HG03520 (cell line): ENCODE measurements around the gene PKD1.
"Not testable (repeated sequence)": the region's sequence is repeated elsewhere in the genome, so short reads cannot be mapped to it uniquely, and the experiment has no call there.

Source experiments
- ATAC-seq: cut with Tn5 transposase; IDR thresholded peaks from one replicate; pipeline ENCODE4 v1.9.1; 2021; ENCODE audit warnings: mild to moderate bottlenecking, moderate library complexity; ENCODE audit not compliant: unreplicated experiment

Gene PKD1

DNA sequence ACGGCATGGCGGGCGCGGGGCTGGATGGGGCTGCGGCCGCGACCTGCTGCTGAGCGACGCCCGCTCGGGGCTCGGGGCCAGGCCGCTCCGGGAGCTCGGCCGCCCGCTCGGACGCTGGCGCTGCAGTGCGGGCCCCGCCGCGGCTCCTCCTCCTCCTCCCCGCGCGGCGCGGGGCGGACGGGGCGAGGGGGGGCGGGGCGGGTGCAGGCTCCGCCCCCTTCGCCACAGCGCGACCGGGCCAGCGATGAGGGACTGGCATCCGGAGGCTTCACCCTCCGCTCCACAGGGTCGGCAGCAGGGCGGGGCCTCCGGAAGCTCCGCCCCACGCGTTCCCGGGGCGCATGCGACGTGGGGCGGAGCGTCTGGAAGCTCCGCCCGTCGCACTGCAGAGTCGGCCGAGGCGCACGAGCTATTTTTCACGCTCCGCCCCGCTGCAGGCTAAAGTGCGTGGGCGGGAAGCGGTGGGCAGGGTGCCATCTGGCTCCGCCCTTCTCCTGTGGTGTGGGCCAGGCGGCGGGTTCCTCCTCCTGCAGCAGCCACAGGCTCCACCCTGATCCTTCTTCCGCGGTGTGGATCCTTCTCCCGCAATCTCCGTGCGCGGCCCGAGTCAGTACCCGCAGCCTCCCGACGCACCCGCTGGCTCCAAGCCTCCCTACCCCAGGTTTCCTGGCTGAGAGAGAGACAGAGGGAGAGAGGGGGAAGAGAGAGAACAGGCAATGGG, at the start of gene PKD1:
PKD1 (minus strand) TSS at position 129 of the 721 bp plus-strand sequence. CDS start 209 bp downstream, outside the sequence.
- ATAC-seq = not testable (repeated sequence)

DNA sequence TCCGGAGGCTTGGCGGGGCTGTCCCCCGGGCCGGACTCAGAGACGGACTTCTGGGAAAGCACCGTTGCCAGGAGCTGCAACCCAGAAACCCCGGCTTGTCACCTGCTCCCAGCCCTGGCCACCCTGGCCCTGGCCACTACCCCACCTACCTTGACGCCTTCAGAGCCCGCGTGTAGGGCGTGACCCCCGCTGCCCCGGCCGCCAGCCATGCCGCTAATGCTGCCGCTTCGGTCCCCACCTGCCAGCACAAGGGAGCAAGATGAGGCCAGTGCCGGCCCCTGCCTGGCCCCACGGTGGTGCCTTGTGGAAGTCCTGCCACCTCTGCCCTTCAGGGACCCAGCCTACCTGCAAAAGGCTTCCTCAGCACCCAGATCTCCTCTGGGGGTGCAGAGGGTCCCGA, 49.3 kb upstream of the PKD1 start:
- no peak for ATAC-seq

- no peak for ATAC-seq
Observed at GRCh38 chr16:2184346-2184745, 48.6 kb upstream of the PKD1 start.

- no peak for ATAC-seq
Observed at GRCh38 chr16:2183671-2184070, 48.0 kb upstream of the PKD1 start.

DNA sequence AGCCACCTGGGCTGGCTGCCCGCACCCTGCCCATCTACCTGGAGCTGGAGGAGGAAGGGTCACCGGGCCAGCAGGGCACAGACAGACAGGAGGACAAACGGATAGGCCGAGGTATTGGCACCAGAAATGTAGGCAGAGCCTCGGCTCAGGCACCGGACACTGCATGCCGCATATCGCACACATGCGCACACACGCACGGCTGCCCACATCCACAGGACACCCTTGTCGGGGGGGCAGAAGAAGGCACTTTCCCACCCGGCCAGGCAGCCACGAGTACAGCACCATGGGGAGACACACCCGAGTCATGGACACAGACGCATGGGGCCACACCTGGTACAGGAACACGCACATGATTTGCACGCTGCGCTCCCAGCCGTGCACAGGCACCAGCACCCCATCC, 46.3 kb upstream of the PKD1 start:
- ATAC-seq = no peak

GRCh38 chr16:2180962-2181923, 45.5 kb upstream of the PKD1 start:
- ATAC-seq = no peak

GRCh38 chr16:2180461-2180860, 44.8 kb upstream of the PKD1 start:
- no peak for ATAC-seq

DNA sequence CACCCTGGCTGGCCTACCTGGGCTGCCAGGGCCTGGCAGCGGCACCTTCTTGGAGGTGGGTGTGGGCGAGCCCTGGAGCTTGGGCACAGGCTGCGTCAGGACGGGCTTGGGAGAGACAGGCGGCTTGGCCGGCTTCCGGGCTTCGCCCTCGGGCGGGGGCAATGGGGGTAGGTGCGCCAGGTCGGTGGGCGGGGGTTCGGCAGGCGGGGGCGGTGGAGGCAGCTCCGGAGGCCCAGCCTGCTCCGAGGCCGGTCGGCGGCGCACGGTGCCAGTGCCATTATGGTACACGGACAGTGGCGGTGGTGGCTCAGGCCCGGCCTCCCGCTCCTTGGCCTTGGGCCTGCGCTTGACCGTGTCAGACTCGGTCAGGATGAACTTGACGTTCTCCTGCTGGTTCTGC, 43.9 kb upstream of the PKD1 start:
- no peak for ATAC-seq

- ATAC-seq = no peak
Observed at GRCh38 chr16:2179107-2179501, 43.4 kb upstream of the PKD1 start.

DNA sequence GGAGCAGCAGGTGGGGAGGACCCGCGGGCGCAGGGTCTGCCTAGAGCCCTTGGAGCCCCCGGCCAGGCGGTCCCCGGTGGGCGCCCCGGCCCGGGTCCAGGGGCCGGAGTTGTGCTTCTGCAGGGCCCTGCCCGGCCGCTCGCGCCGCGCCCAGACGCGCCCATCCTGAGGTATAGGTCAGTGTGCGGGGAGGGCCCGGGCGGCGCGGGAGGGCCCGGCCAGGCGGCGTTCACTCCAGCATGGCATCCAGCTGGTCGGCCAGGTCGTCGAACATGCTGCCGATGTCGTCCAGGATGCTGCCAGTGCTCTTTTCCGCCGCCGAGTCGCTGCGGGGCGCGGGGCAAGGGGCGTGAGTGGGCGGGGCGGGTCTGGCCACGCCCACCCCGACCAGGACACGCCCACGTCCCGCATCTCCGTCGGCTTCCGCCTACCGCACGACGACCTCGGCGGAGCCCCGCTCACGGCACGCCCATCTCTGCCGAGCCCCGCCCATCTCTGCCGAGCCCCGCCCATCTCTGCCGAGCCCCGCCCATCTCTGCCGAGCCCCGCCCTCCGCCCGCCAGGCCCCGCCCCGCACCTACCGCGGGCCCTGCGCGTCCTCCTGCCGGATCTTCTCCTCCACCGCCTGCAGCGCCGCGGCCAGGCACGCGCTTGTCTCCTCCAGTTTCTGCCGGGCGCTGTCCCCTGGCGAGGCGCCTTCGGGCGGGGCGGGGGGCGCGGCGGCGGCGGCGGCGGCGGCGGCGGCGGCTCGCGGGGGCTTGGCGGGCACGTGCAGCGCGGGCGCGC, 42.8 kb upstream of the PKD1 start:
- no peak for ATAC-seq

- ATAC-seq = no peak
Observed at GRCh38 chr16:2177561-2177960, 41.9 kb upstream of the PKD1 start.

DNA sequence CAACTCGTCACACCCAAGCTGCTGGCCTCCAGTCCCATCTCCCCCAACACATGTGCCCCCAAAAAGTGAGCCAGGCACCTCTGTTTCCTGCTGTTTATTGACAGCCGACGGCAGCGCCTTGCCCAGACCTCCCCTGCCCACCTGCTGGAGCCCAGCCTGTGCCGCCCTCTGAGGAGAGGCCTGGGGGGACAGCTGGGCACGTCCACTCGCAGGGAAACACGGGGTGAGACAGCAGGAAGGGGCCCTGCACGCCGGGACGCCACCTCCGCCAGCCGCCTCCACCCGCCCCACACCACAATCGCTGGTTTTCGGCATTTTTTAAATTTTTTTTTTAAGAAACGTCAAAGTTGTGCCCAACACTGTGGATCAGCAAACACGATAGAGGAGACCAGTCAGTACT, 41.4 kb upstream of the PKD1 start:
- no peak for ATAC-seq

- ATAC-seq = no peak
Observed at GRCh38 chr16:2176047-2176446, 40.3 kb upstream of the PKD1 start.

DNA sequence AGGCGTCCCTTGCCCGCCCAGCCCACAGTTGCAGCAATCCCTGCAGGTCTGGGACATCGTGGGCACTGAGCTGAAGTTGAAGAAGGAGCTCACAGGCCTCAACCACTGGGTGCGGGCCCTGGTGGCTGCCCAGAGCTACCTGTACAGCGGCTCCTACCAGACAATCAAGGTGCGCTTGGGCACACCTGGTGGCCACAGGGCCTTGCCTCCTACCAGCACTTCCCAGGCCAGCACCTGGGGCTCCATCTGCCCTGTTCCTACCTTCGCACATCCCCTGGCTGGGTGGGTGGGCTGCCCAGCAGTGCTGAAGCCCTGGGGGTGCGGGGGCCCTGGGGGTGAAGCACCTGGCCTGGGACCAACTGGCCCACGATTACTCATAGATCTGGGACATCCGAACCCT, 39.8 kb upstream of the PKD1 start:
- no peak for ATAC-seq

DNA sequence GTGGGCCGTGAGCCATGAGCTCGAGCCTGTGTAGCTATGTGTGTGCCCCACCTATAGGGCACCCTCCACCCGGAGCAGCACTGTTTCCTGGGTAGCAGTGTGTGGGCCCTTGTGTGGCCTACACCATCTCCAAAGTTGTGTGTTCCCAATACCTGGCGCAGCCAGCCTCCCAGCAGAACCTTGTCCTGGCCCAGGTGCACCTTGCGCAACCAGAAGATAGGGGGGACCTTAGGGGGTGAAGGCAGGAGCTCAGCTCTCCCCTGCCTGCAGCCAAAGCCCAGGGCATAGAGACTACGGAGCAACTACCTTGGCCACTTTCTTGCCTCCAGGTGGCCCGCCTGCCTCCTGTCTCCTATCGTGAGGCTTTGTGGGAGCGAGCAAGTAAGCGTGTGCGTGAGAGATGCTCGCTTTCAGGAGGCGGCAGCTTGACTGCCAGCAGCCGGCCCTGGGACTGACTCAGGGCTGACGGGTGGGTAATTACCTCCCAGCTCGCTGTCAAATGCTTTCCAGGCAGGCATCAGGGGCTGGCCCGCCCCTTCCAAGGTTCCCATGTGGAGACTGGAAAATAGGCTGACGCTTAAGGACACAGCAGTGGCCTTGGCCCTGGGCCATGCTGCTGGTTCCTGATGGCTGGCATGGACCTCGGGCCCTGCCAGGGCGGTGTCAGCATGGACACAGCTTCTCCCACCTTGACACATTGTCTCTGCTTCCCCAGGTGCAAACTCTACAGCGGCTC, 38.9 kb upstream of the PKD1 start:
- ATAC-seq = no peak

GRCh38 chr16:2173916-2174315, 38.2 kb upstream of the PKD1 start:
- ATAC-seq = no peak

- no peak for ATAC-seq
Observed at GRCh38 chr16:2173366-2173765, 37.7 kb upstream of the PKD1 start.

- no peak for ATAC-seq
Observed at GRCh38 chr16:2172688-2173335, 37.1 kb upstream of the PKD1 start.

DNA sequence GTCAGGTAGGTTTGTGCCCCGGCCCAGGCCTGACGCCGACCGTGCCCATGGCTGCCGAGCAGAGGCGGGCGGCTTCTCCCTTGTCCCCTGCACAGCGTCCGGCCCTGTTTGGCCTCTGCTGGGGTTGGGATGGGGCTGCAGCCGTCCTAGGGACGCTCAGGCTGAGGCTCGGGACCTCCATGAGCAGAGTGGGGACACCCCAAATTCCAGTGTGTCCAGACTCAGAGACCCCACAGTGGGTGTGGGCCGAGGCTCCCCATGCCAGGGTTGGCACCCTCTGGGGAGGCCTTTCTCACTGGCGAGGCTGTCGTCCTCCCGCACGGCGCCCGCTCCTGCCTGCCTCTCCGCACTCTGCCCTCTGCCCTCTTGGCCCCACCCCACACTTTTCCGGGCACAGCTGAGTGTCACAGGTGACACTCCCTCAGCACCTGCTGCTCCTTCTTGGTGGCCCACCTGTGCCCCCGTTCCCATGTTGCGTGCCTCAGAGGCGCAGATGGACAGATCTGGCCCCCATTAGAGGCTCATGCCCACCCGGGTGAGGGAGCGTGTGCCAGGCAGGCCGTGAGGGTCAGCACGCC, 36.0 kb upstream of the PKD1 start:
- ATAC-seq = no peak
